ENCODE measurements around the gene AR.

Gene AR

DNA sequence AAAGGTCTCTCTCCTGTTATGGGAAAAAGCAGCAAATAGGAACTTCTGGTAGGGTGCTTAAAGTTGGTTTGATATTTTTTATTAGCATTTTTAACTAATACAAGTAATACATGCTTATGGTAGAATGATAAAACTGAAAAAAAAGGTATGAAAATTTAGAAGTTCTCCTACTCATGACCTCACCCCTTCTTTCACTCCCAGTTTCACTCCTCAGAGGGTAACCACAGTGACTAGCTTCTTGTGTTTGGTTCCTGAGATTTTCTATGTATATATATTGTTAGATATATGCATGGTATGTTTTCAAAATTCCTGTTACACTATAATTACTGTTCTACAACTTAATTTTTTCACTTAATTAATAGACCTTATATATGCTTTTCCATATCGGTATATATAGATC is 66.5 kb downstream of the AR start:
- Mint-ChIP-seq H3K4me1 (peaks cover 1% of the 10 kb centered on the region), H3K36me3 (ENCODE audit: low read depth) (peaks cover 16% of the 10 kb centered on the region), H3K4me3 (no peak overlapping the region), H3K27me3 (ENCODE audit: low read depth, poor library complexity) (no peaks in the 10 kb centered on the region), H3K9me3 (peaks cover 28% of the 10 kb centered on the region), H3K27ac (no peak overlapping the region)
- TF ChIP-seq, protein P1, sequence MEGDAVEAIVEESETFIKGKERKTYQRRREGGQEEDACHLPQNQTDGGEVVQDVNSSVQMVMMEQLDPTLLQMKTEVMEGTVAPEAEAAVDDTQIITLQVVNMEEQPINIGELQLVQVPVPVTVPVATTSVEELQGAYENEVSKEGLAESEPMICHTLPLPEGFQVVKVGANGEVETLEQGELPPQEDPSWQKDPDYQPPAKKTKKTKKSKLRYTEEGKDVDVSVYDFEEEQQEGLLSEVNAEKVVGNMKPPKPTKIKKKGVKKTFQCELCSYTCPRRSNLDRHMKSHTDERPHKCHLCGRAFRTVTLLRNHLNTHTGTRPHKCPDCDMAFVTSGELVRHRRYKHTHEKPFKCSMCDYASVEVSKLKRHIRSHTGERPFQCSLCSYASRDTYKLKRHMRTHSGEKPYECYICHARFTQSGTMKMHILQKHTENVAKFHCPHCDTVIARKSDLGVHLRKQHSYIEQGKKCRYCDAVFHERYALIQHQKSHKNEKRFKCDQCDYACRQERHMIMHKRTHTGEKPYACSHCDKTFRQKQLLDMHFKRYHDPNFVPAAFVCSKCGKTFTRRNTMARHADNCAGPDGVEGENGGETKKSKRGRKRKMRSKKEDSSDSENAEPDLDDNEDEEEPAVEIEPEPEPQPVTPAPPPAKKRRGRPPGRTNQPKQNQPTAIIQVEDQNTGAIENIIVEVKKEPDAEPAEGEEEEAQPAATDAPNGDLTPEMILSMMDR (IDR thresholded peaks at IDR 0.05), result no peak
- DNase-seq, result no peak

DNA sequence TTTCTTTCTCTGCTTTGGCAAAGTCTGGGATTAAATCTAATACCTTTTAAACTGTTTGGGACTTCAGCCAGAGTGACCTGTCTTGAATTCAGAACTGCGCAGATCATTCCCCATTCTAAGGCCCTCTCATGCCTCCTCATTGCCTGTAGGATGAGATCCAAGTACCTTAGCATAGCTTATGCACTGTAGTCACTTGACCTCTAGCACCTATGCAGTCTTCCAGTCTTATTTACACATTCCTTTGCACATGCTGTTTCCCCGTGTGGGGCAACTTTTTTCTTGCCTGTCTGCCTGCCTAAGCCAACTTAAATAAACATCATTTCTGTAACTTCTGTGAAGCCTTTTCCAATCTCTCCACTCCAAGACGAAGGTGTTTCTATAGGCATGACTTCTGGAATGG is 68.4 kb downstream of the AR start:
- H3K27me3 Mint-ChIP-seq (ENCODE audit: low read depth, poor library complexity), result no peaks in the 10 kb centered on the region
- no peak overlapping the region for H3K27ac Mint-ChIP-seq
- TF ChIP-seq, protein P1 (IDR thresholded peaks at IDR 0.05), result no peak
- peaks cover 16% of the 10 kb centered on the region for H3K36me3 Mint-ChIP-seq (ENCODE audit: low read depth)
- peaks cover 26% of the 10 kb centered on the region for H3K9me3 Mint-ChIP-seq
- no peak overlapping the region for H3K4me3 Mint-ChIP-seq
- DNase-seq, result no peak
- H3K4me1 Mint-ChIP-seq, result no peaks in the 10 kb centered on the region

DNA sequence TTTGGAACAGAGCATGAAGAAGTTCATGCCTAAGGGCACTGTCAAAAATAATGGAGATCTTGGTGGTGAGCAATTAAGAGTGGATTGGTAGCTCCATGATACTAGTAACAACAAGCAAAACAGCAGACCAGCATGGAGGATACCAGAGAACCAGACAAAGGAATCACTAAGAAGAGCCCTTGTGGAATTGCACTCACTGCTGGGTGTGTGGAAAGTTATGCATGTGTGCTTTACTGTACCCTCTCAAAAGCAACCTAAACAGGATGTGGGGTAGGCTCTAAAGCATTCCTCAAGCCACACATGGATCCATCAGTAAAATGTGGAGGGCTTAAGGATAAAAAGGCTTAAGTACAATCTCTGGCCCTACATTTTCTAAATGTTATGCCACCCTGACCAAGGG is 69.5 kb downstream of the AR start:
- Mint-ChIP-seq H3K4me1 (no peaks in the 10 kb centered on the region), H3K27ac (no peak overlapping the region), H3K27me3 (ENCODE audit: low read depth, poor library complexity) (no peaks in the 10 kb centered on the region), H3K36me3 (ENCODE audit: low read depth) (peaks cover 16% of the 10 kb centered on the region), H3K9me3 (peaks cover 29% of the 10 kb centered on the region), H3K4me3 (no peak overlapping the region)
- TF ChIP-seq, protein P1 (IDR thresholded peaks at IDR 0.05), result no peak
- DNase-seq, result no peak

DNA sequence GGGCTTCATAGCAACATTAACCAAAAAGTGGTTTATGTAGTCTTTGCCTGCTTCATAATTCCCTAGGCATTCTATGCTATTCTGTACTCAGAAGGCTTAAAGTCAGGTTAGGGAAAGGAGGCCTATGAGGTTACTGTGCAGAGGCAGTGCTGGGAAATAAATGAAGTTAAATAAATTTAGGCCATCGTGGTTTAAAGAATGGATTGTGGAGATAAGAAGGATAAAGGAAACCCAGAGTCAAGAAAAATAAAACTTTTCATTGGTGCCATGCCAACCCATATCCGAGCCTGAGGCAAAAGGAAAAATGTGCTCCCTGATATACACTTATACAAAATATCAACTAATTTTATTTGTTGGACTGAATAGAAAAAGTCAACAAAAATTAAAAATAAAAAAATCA is 70.2 kb downstream of the AR start:
- no peak overlapping the region for H3K4me3 Mint-ChIP-seq
- H3K9me3 Mint-ChIP-seq, result peaks cover 29% of the 10 kb centered on the region
- H3K4me1 Mint-ChIP-seq, result no peaks in the 10 kb centered on the region
- peaks cover 16% of the 10 kb centered on the region for H3K36me3 Mint-ChIP-seq (ENCODE audit: low read depth)
- no peak for DNase-seq
- TF ChIP-seq, protein P1 (IDR thresholded peaks at IDR 0.05), result no peak
- H3K27ac Mint-ChIP-seq, result no peak overlapping the region
- no peaks in the 10 kb centered on the region for H3K27me3 Mint-ChIP-seq (ENCODE audit: low read depth, poor library complexity)

DNA sequence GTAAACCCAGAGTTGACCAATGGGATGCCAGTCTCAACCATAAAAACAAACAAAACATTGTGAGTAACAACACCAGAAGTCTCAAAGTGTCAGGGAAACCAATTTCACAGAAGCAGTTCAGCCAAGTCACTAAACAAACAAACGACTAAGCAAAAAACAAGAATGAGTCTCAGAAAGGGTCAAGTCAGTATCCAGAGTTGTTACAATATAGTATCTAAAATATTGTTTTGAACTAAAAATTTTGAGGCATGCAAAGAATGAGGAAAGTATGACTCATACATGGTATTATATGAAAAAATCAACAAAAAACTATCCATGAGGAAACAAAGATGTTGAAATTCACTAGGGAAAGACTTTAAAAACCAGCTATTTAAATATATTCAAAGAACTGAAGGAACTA is 70.6 kb downstream of the AR start:
- Mint-ChIP-seq H3K9me3 (peaks cover 29% of the 10 kb centered on the region), H3K36me3 (ENCODE audit: low read depth) (peaks cover 16% of the 10 kb centered on the region), H3K27me3 (ENCODE audit: low read depth, poor library complexity) (no peaks in the 10 kb centered on the region), H3K4me1 (no peaks in the 10 kb centered on the region), H3K4me3 (no peak overlapping the region), H3K27ac (no peak overlapping the region)
- DNase-seq, result no peak
- TF ChIP-seq, protein P1 (IDR thresholded peaks at IDR 0.05), result no peak

DNA sequence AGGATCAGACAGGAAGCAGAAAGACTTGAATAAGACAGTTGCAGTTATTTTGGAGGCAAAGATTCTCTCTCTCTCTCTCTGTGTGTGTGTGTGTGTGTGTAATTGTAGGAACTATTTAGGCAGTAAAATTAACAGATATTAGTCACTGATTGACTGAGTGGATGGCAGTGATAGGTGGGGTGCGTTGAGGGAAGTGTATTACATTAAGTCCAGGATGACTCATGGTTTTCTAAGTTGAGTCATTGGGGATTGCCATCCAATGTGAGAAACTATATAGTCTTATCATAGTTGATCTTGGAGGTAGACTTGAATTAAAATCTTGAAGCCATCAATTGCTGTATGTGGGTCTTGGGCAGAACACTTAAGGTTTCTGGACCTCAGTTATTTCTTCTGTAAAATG is 75.4 kb downstream of the AR start:
- Mint-ChIP-seq H3K27me3 (ENCODE audit: low read depth, poor library complexity) (no peaks in the 10 kb centered on the region), H3K4me1 (no peaks in the 10 kb centered on the region), H3K36me3 (ENCODE audit: low read depth) (peaks cover 6% of the 10 kb centered on the region), H3K4me3 (no peak overlapping the region), H3K27ac (no peak overlapping the region), H3K9me3 (peaks cover 28% of the 10 kb centered on the region)
- TF ChIP-seq, protein P1 (IDR thresholded peaks at IDR 0.05), result no peak
- no peak for DNase-seq

Measured in nephron progenitor cell (in vitro differentiated cells).